A204.1 (cell line): ENCODE results near the gene EMC6.

Experiments used
- FAIRE-seq: peaks from 2 replicates; lab custom pipeline; 2012; peaks lifted over from hg19 to GRCh38; lab: Jason Lieb, UNC

The EMC6 gene

DNA sequence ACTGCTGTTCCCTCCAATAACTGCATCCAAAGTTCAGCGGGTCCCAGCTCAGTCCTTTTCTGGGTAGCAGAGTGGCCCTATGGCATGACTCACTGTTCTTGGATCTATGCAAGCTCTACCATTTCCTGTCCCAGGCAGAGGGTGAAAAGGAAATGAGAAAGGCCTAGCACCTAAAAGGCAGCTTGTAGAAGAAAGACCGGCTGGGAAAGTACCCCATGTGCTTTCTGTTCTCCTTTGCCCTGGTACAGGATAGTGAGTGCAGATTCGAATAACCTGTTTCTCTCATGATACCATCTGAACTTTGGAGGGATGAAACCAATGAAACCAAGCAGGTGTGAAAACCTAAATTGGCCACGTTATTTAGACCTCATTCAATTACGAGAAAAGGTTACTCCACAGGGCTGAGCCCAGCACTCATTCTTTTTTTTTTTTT lies 42.4 kb downstream of the EMC6 start:
- FAIRE-seq: no peak

DNA sequence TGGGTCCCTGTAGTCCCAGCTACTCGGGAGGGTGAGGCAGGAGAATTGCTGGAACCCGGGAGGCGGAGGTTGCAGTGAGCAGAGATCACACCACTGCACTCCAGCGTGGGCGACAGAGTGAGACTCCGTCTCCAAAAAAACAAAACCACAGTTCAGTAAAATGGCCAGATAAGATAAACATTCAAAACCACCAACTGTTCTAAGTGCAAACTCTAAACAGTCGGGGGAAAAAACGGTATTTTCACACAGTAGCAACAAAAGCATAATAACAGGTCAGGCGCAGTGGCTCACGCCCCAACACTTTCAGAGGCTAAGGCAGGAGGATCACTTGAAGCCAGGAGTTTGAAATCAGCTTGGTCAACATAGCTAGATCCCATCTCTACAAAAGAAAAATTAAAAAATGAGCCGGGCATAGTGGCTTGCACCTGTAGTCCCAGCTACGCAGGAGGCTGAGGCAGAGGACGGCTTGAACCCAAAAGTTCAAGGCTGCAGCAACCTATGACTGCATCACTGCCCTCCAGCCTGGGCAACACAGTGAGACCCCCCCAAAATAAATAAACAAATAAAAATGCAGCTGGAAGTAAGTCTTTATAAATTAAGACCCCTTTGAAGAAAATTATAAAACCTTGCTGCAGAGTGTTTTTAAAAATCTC lies 44.3 kb downstream of the EMC6 start:
- no peak for FAIRE-seq

DNA sequence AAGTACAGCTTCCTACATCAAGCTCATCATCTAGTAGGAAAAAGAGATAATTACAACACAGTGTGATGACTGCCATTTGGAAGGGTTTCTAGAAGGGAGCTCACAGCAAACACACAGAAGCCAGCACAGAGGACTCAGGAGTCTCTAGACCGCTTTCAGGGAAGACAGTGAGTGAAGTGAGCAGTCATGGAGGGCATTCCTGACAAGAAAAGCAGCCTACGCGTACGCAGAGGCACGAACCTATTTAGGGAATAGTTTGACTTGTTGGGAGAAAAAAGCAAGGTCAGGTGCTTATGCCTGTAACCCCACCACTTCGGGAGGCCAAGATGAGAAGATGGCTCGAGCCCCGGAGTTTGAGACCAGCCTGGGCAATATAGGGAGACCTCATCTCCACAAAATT lies 46.7 kb downstream of the EMC6 start:
- no peak for FAIRE-seq

DNA sequence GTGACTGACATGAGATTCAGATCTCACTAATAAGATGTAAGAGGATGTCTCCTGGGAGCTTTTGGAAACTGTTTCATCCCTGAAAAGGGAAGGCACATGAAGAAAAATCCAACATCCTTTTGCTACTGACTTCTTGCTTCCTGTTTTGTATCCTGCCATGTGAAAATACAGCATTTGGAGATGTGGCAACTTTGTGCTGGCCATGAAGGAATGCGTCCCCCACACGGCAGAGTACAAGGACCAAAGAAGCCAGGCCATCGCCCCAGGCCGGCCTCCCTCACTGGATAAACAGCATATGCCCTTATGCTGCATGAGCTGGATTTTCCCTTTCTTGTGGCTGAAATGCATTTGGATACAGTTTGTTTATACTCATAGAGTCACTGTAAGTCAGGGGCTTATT lies 49.6 kb downstream of the EMC6 start:
- FAIRE-seq: no peak

DNA sequence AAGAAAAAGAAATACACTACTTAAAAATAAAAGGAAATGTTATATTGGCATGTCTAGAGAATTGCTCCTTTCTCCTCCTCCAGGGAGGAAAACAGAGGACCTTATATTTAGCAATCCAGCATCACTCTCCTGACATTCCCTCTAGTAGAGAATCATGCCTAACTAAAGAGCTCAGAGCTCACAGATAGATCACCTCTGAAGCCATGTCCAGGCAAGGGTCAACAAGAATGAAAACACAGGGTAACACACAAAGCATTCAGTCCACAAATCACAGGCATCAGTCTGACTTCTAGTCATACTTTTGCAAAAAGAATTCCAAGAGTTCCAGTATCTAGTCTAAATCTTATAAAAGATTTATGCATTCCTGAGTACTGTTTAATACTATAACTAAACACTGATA lies 50.7 kb downstream of the EMC6 start:
- no peak for FAIRE-seq
